AG04449 (cell line): ENCODE data around the gene SYNJ1.

Source experiments
- CTCF ChIA-PET: fragments of 350-600 bp; formaldehyde crosslinking; extraction: SDS; loops from one replicate; lab custom pipeline; 2021; ENCODE audit warnings: antibody characterized with exemption; lab: Yijun Ruan, JAX
- POLR2A ChIA-PET: fragments of 400-600, 350-600 bp; formaldehyde crosslinking; extraction: SDS; loops from one replicate; lab custom pipeline; 2020; ENCODE audit warnings: antibody characterized with exemption, inconsistent platforms; lab: Yijun Ruan, JAX
- DNase-seq: peaks from one replicate; pipeline ENCODE4 v3.0.0-alpha.2; 2010; ENCODE audit warnings: low read depth, low spot score
- H3K4me3 ChIP-seq: 2 replicates; pipeline ENCODE4 v1.5.1; 2011; ENCODE audit warnings: low read depth, mild to moderate bottlenecking, control low read depth, low read length
- TF ChIP-seq, protein P1 (sequence below): IDR thresholded peaks from one replicate; pipeline ENCODE4 v1.5.1; 2011; ENCODE audit warnings: mild to moderate bottlenecking, moderate library complexity, low read length, control low read depth, inconsistent platforms; ENCODE audit not compliant: insufficient read depth; ENCODE audit errors: missing control alignments

The SYNJ1 gene

DNA sequence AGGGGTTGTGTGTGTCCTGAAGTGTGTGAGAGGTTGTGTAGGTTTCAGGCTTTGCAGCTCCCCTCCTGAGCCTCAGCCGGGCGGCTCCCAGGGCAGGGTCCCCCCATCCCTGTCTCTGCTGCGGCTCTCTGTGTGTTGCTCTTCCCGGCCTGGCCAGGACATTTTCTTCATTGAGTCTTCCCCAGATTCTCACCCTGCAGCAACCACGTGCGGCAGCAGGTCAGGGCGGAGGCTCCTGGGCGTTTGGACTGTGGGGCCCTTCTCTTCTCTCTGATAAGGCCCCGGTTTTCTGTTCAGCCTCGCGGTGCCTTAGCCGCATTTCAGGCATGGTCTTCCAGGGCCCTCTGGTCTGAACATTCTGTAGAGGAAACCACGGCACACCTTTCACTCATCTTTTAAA is 140.7 kb downstream of the SYNJ1 start:
- ChIA-PET POLR2A (no interaction called here), CTCF (interaction anchor here (0.5 to 5.8 kb wide), 5 partner anchors 9 to 184 kb away, joined by 3 to 34 read pairs (median 4); no protein-coding TSS in a partner anchor)
- H3K4me3 ChIP-seq, result no peak overlapping the region
- TF ChIP-seq, protein P1, sequence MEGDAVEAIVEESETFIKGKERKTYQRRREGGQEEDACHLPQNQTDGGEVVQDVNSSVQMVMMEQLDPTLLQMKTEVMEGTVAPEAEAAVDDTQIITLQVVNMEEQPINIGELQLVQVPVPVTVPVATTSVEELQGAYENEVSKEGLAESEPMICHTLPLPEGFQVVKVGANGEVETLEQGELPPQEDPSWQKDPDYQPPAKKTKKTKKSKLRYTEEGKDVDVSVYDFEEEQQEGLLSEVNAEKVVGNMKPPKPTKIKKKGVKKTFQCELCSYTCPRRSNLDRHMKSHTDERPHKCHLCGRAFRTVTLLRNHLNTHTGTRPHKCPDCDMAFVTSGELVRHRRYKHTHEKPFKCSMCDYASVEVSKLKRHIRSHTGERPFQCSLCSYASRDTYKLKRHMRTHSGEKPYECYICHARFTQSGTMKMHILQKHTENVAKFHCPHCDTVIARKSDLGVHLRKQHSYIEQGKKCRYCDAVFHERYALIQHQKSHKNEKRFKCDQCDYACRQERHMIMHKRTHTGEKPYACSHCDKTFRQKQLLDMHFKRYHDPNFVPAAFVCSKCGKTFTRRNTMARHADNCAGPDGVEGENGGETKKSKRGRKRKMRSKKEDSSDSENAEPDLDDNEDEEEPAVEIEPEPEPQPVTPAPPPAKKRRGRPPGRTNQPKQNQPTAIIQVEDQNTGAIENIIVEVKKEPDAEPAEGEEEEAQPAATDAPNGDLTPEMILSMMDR, result no peak
- DNase-seq, result no peak

DNA sequence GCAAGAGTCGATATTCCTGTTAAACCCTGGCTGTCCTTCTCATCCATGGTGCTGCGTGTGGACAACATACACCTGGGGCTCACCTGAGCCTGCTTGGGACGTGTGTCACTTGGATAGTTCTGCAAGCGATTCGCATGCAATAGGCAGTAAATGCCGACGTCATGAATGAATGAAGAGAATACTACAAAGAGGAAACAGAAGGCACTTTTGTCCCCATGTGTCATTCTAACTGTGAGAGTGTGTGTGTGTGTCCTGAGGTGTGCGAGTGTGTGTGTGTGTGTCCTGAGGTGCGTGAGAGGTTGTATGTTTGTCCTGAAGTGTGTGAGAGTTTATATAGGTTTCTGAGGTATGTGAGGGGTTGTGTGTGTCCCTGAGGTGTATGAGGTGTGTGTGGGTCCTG is 141.8 kb downstream of the SYNJ1 start:
- TF ChIP-seq, protein P1, result no peak
- POLR2A ChIA-PET, result no interaction called here
- no peak overlapping the region for H3K4me3 ChIP-seq
- DNase-seq, result no peak
- CTCF ChIA-PET, result interaction anchor here (1.8 kb wide), 1 partner anchor 183 kb away, joined by 9 read pairs; no protein-coding TSS in a partner anchor

DNA sequence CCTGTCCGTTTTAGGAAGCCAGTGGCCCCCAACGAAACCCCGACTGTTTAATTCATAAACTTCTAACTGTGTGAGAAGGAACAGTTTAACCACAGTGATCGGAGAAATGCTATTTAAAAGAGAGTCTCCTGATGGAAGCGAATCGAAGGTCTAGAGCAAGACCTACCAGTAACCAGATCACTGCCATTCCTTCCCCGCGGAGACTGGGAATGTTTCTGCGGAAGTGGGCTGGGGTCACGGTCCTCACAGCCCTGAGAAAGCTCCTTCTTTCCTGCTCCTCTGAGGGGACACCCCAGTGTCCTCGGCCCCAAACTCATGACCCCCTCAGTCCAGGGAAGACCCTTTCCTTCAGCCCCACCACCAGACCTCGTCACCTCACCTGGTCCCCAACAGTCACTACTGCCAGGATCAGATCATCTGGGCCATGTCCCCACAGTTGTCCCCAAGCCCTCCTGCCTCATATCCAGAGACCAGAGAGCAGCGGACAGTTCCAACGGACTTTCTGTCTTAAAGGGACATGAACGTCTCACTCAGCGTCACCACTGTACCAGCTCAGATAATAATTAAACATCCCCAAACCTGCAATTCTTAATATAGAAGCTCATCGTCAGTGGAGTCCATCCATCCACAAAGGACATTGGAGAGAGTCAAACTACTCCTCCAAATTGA is 142.6 kb downstream of the SYNJ1 start, which contains the start of gene TCP10L:
TCP10L (minus strand) TSS at position 482 of the 669 bp plus-strand sequence. CDS start 1,219 bp downstream, outside the sequence.
- TF ChIP-seq, protein P1, result no peak
- CTCF ChIA-PET, result interaction anchor here (1.5 to 1.8 kb wide), 3 partner anchors 16 to 182 kb away, joined by 4 to 9 read pairs (median 9); no protein-coding TSS in a partner anchor
- no peak within 1 kb of the TSS for H3K4me3 ChIP-seq
- POLR2A ChIA-PET, result no interaction called here
- DNase-seq, result no peak

DNA sequence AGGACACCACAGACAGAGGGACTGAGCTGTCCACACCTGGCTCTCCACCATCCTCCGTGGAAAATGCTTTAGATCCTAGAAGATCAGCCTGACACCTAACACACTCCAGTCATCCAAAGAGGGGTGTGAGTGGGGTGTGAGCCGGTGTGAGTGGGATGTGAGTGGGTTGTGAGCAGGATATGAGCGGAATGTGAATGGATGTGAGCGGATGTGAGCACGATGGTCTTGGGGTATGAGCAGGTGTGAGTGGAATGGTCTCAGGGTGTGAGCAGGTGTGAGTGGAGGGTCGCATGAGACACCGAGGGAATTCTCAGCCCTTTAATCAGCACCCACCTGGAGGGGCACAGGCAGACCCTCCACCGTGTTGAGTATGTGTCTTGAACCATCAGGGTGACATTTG is 143.3 kb downstream of the SYNJ1 start:
- ChIA-PET POLR2A (no interaction called here), CTCF (interaction anchor here (1.5 to 1.8 kb wide), 3 partner anchors 15 to 181 kb away, joined by 4 to 9 read pairs (median 9); no protein-coding TSS in a partner anchor)
- no peak for DNase-seq
- no peak overlapping the region for H3K4me3 ChIP-seq
- TF ChIP-seq, protein P1, result no peak

DNA sequence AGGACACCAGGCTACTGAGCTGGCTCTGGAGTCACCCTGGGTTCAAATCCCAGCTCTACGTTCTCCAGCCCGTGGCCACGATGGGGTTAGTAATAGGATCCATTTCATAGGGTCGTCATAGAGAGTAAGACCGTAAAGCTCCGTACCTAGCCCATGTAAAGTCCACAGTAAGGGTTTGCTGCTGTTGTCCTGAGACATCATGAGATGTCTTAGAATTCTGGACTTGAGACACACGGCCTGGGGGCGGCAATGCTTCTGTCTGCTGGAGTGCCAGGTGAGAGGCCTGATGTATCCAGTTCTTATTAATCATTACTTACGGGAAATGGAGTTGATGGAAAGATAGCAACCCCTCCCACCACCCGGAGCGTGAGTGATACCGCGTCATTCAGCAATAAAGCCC is 146.1 kb downstream of the SYNJ1 start:
- TF ChIP-seq, protein P1, result no peak
- no peak overlapping the region for H3K4me3 ChIP-seq
- POLR2A ChIA-PET, result no interaction called here
- CTCF ChIA-PET, result interaction anchor here (2.1 to 17.5 kb wide), 2 partner anchors 19 to 174 kb away, joined by 10 to 218 read pairs; partner anchors contain the start of gene EVA1C
- DNase-seq, result no peak

DNA sequence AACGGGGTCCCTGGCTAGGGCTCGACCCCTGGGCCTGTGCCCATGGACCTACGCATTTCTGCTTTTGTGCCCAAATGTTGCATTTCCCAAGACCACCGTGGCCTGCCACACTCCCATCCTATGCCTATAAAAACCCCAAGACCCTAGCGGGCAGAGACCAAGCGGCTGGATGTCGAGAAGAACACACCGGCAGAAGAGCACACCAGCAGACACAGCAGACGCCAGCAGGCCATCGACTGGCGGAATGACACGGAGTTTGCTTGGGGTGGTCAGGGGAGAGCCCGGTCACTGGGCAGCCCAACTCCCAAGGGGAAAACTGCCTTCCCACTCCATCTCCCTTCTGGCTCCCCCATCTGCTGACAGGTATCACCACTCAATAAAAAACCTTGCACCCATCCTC is 146.9 kb downstream of the SYNJ1 start:
- TF ChIP-seq, protein P1, result no peak
- no peak for DNase-seq
- H3K4me3 ChIP-seq, result no peak overlapping the region
- POLR2A ChIA-PET, result no interaction called here
- CTCF ChIA-PET, result interaction anchor here (0.8 to 17.5 kb wide), 6 partner anchors 11 to 173 kb away, joined by 4 to 218 read pairs (median 6); partner anchors contain the start of gene EVA1C
